A673 (cell line): Measurements from ENCODE around the gene ZNF678. TPM values are rescaled to one million over a fixed set of nuclear protein-coding genes. Genes with fewer than 3 reads are reported as not detected.

Source experiments
- BruUV-seq: library from RNA; stranded (reverse); fragments of 400-500 nt; replicated peaks from 2 replicates; lab custom pipeline; 2021; lab: Mats Ljungman, UMichigan
- CTCF ChIA-PET: fragments of 300-600 bp; sonication (Branson Sonifier 250); formaldehyde crosslinking; loops from one replicate; lab custom pipeline; 2022; ENCODE audit warnings: antibody characterized with exemption; lab: Charles Lee
- POLR2A ChIA-PET: fragments of 300-600 bp; sonication (Branson Sonifier 250); formaldehyde crosslinking; loops from one replicate; lab custom pipeline; 2022; ENCODE audit warnings: antibody characterized with exemption; ENCODE audit not compliant: low non-redundant PET; lab: Charles Lee
- DNase-seq: peaks from one replicate; pipeline ENCODE4 v3.0.0-alpha.2; 2015; ENCODE audit warnings: low spot score
- H3K27ac ChIP-seq: fragments of 200-600 bp; sonication (generic); 2 replicates; pipeline ENCODE4 v1.5.1; 2016; ENCODE audit warnings: mixed run types, low read depth, mild to moderate bottlenecking, mixed read lengths, antibody characterized with exemption, low read length; ENCODE audit not compliant: poor library complexity, severe bottlenecking
- H3K27me3 ChIP-seq: fragments of 200-600 bp; sonication (generic); replicated peaks from 2 replicates; pipeline ENCODE4 v1.6.1; 2017; ENCODE audit warnings: mixed run types, low read depth, mild to moderate bottlenecking, mixed read lengths, antibody characterized with exemption, low read length; ENCODE audit not compliant: insufficient read depth, poor library complexity
- H3K36me3 ChIP-seq: fragments of 200-600 bp; sonication (generic); 2 replicates; pipeline ENCODE4 v1.6.1; 2016; ENCODE audit warnings: mixed run types, mild to moderate bottlenecking, mixed read lengths, antibody characterized with exemption, low read length; ENCODE audit not compliant: insufficient read depth, poor library complexity, severe bottlenecking
- H3K4me1 ChIP-seq: fragments of 200-600 bp; sonication (generic); 2 replicates; pipeline ENCODE4 v1.6.1; 2017; ENCODE audit warnings: mixed run types, mild to moderate bottlenecking, mixed read lengths, antibody characterized with exemption, low read length; ENCODE audit not compliant: insufficient read depth, poor library complexity, severe bottlenecking
- H3K4me3 ChIP-seq: fragments of 200-600 bp; sonication (generic); 2 replicates; pipeline ENCODE4 v1.5.1; 2016; ENCODE audit warnings: low read depth, mixed run types, mild to moderate bottlenecking, mixed read lengths, low read length; ENCODE audit not compliant: poor library complexity, severe bottlenecking
- H3K9me3 ChIP-seq: fragments of 200-600 bp; sonication (generic); 2 replicates; pipeline ENCODE4 v1.6.1; 2016; ENCODE audit warnings: mixed run types, low read depth, mild to moderate bottlenecking, mixed read lengths, antibody characterized with exemption, low read length; ENCODE audit not compliant: poor library complexity, severe bottlenecking
- CTCF ChIP-seq: fragments of 300-800, 200-600 bp; sonication (generic); conservative IDR thresholded peaks from 2 replicates; pipeline ENCODE4 v1.5.1; 2017; ENCODE audit warnings: low read depth, mild to moderate bottlenecking, antibody characterized with exemption, low read length, moderate library complexity, mixed read lengths
- EZH2 ChIP-seq: fragments of 200-600 bp; sonication (generic); IDR thresholded peaks from 2 replicates; pipeline ENCODE4 v1.6.1; 2017; ENCODE audit warnings: borderline replicate concordance, low read depth, mild to moderate bottlenecking, mixed read lengths, antibody characterized with exemption, low read length; ENCODE audit not compliant: poor library complexity, severe bottlenecking
- intact Hi-C: fragments of 100-400 bp; cut with micrococcal nuclease; formaldehyde crosslinking; loops from one replicate; pipeline ENCODE4 v1.10.0; 2022; ENCODE audit not compliant: unreplicated experiment
- total RNA-seq: library from RNA; stranded (reverse); gene quantifications from 2 replicates; pipeline ENCODE4 v1.2.3, GENCODE V29; 2021

The ZNF678 gene
- total RNA-seq, 1 experiment from 2014 or later, result 10.2 TPM

- TF ChIP-seq EZH2 (no peak), CTCF (no peak)
- Histone ChIP-seq H3K4me3 (no peak overlapping the region), H3K27me3 (no peaks in the 10 kb centered on the region), H3K4me1 (no peaks in the 10 kb centered on the region), H3K9me3 (peaks cover 43% of the 10 kb centered on the region), H3K36me3 (no peaks in the 10 kb centered on the region), H3K27ac (no peak overlapping the region)
- CTCF ChIA-PET, result no interaction called here
- BruUV-seq, result no TSS peak
- no peak for DNase-seq
- POLR2A ChIA-PET, result no interaction called here
- intact Hi-C loops, result no loop called here
Measured at GRCh38 chr1:227574926-227575325, 11.6 kb downstream of the ZNF678 start.

GRCh38 chr1:227576189-227576588 is 12.8 kb downstream of the ZNF678 start:
- no peaks in the 10 kb centered on the region for H3K36me3 ChIP-seq
- CTCF ChIA-PET, result no interaction called here
- TF ChIP-seq EZH2 (no peak), CTCF (no peak)
- no peaks in the 10 kb centered on the region for H3K27me3 ChIP-seq
- POLR2A ChIA-PET, result no interaction called here
- intact Hi-C loops, result no loop called here
- no peak overlapping the region for H3K27ac ChIP-seq
- H3K4me3 ChIP-seq, result no peak overlapping the region
- no TSS peak for BruUV-seq
- no peak for DNase-seq
- peaks cover 43% of the 10 kb centered on the region for H3K9me3 ChIP-seq
- H3K4me1 ChIP-seq, result no peaks in the 10 kb centered on the region

- ChIA-PET POLR2A (no interaction called here), CTCF (no interaction called here)
- no peak overlapping the region for H3K27ac ChIP-seq
- no peak for TF ChIP-seq EZH2
- TF ChIP-seq CTCF, result no peak
- intact Hi-C loops, result no loop called here
- no peak for DNase-seq
- no peaks in the 10 kb centered on the region for H3K4me1 ChIP-seq
- no TSS peak for BruUV-seq
- no peaks in the 10 kb centered on the region for H3K27me3 ChIP-seq
- peaks cover 51% of the 10 kb centered on the region for H3K9me3 ChIP-seq
- H3K4me3 ChIP-seq, result no peak overlapping the region
- H3K36me3 ChIP-seq, result no peaks in the 10 kb centered on the region
Measured at GRCh38 chr1:227577500-227577899, 14.1 kb downstream of the ZNF678 start.
